ENCODE results near the gene CHPF. TPM values are rescaled to one million over a fixed set of nuclear protein-coding genes. Genes with fewer than 3 reads are reported as not detected.

The CHPF gene
- total RNA-seq, 4 donors from 2014 or later = 19.0 to 122 (median 90.5) TPM

DNA sequence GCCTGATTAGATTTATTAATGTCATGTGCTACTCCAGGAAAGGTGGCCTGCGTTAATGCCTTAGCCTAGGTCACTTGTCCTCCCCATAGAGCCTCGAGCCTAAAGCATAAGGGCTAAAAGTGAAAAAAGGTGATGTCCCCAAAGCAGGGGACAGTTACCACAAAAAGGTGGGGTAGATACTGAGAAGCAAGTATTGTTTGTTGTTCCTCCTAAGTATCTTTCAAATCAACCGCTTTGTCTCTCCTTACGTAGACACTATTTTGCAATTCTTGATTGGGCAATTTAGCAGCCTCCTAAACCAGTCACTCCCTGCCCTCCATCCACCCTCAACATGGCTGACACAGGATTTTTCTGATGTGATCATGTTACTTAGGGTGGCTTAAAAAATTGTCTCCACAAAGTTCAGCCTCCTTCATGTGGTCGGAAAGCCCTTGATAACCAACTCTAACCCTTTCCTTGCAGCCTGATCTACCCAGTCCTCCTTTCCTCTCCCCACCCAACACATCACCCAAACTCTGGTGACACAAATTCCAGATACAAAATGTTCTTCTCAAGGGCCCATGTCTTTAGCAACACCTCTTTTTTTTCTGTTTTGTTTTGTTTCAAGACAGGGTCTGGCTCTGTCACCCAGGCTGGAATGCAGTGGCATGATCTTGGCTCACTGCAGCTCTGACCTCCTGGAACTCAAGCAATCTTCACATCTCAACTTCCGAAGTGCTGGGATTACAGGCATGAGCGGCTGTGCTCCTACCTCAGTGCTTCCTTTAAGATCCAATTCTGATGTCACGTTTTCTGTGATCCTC is 35.4 kb upstream of the CHPF start:
- no peak overlapping the region for H3K27ac ChIP-seq
- H3K9me3 ChIP-seq = no peaks in the 10 kb centered on the region
- H3K4me3 ChIP-seq = no peak overlapping the region
- no peaks in the 10 kb centered on the region for H3K27me3 ChIP-seq
- TF ChIP-seq, protein P1, sequence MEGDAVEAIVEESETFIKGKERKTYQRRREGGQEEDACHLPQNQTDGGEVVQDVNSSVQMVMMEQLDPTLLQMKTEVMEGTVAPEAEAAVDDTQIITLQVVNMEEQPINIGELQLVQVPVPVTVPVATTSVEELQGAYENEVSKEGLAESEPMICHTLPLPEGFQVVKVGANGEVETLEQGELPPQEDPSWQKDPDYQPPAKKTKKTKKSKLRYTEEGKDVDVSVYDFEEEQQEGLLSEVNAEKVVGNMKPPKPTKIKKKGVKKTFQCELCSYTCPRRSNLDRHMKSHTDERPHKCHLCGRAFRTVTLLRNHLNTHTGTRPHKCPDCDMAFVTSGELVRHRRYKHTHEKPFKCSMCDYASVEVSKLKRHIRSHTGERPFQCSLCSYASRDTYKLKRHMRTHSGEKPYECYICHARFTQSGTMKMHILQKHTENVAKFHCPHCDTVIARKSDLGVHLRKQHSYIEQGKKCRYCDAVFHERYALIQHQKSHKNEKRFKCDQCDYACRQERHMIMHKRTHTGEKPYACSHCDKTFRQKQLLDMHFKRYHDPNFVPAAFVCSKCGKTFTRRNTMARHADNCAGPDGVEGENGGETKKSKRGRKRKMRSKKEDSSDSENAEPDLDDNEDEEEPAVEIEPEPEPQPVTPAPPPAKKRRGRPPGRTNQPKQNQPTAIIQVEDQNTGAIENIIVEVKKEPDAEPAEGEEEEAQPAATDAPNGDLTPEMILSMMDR (IDR thresholded peaks at IDR 0.05) = no peak
- TF ChIP-seq POLR2A (IDR thresholded peaks at IDR 0.05) = no peak
- no peak for DNase-seq
- H3K4me1 ChIP-seq = no peaks in the 10 kb centered on the region
- H3K36me3 ChIP-seq = no peaks in the 10 kb centered on the region

DNA sequence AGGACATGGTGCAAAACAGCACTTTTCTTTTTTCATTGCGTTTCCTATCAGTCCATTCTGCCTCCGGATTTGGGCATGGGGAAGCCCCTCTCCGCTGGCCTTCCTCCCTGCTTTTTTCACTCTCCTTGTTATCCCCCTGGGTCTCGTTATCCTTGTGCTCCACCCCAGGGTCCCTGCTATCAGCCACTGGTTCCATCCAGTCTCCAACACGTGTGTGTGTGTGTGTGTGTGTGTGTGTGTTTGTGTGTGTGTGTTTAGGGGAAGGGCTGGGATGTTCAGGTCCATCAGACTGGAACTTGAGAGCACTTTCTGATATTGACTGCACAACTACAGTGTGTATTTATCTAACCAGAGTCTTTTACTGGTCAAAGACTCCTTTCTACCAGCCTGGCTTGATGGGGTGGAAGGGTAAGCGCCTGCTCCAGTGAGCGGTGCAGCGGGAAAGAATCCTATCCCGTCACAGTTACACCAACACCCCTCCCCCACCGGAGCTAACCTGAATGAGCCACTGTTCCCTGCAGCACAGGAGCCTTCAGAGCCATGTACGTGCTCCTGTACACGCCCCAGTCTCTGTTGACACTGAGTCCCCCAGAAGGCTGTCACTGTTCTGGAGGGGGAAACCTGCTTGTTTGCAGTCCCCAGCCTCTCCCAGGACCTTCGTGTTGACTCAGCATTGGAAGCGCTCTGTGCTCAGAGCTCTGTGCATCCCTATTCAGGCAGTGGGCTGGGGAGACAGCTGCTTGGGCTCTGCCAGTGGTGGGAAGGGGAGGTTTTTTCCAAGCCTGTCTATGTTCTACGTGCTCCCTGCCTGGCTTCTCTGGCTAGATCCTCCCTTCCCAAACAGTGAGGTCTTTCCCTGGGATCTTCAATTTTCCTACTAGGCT is 33.1 kb upstream of the CHPF start:
- no peak overlapping the region for H3K27ac ChIP-seq
- TF ChIP-seq, protein P1 (IDR thresholded peaks at IDR 0.05) = no peak
- H3K9me3 ChIP-seq = no peaks in the 10 kb centered on the region
- H3K36me3 ChIP-seq = no peaks in the 10 kb centered on the region
- peaks cover 0 to 4% of the 10 kb centered on the region in 2 donors for H3K27me3 ChIP-seq
- H3K4me3 ChIP-seq = no peak overlapping the region
- DNase-seq = no peak
- no peaks in the 10 kb centered on the region for H3K4me1 ChIP-seq

DNA sequence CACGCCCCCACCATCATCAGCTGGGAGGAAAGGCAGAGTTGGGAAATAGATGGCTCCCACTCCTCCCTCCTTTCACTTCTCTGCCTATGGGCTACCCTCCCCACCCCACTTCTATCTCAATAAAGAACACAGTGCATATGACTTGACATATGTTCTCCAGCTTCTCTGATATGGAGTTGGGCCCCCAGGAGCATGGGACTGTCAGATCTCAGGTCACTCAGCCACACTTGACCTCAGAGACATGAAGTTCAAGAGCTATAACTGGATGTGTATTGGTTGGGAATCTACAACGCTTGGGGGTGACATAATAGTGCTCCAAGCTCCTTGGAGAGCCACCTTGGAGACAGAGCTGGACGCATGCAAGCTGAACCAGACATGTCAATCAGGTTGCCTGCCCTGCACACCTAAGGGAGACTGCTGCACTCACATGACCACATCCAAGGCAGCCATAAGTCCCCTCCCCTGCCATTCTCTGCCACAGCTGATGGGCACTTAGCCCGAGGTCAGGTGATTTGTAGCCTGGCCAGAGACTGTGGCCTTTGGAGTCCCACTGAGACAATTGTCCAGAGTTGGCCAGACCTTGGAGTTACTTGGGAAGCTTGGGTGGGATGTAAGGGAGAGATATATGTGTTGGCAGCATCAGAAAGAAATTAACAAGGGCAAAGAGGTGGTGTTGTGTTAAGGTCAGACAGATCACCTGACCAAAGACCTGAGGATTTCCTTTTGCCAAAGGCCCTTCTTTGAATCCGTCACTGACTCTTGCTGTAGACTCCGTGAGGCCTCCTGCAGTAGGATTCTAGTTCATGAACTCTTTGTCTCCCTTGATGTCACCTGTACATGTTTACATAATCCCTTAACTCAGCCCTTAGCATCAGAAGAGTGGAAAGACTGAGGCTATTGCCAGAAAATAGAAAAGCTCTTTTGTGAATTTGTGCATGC is 32.2 kb upstream of the CHPF start:
- H3K4me3 ChIP-seq = no peak overlapping the region
- H3K27me3 ChIP-seq = peaks cover 0 to 4% of the 10 kb centered on the region in 2 donors
- TF ChIP-seq POLR2A (IDR thresholded peaks at IDR 0.05) = no peak
- TF ChIP-seq, protein P1 (IDR thresholded peaks at IDR 0.05) = no peak
- no peak for DNase-seq
- no peak overlapping the region for H3K27ac ChIP-seq
- H3K36me3 ChIP-seq = no peaks in the 10 kb centered on the region
- no peaks in the 10 kb centered on the region for H3K9me3 ChIP-seq
- peaks cover 0 to 3% (median 0%) of the 10 kb centered on the region in 4 donors for H3K4me1 ChIP-seq

DNA sequence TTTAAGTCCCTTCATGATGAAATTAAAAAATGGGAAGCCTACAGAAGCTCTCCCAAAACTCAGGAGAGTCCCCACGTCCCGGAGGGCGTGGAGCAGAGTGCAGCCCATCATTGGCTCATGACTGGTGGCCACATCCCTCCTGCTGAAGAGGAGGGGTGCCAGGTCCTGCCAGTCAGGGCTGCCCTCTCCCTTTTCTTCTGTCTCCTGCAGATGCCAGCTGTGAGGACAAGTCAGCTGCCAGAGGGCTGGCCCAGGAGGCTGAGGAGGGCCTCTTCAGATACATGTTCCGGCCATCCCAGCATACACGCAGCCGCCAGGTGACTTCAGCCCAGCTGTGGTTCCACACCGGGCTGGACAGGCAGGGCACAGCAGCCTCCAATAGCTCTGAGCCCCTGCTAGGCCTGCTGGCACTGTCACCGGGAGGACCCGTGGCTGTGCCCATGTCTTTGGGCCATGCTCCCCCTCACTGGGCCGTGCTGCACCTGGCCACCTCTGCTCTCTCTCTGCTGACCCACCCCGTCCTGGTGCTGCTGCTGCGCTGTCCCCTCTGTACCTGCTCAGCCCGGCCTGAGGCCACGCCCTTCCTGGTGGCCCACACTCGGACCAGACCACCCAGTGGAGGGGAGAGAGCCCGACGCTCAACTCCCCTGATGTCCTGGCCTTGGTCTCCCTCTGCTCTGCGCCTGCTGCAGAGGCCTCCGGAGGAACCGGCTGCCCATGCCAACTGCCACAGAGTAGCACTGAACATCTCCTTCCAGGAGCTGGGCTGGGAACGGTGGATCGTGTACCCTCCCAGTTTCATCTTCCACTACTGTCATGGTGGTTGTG is 31.1 kb upstream of the CHPF start:
- TF ChIP-seq, protein P1 (IDR thresholded peaks at IDR 0.05) = no peak
- TF ChIP-seq POLR2A (IDR thresholded peaks at IDR 0.05) = no peak
- no peak overlapping the region for H3K4me3 ChIP-seq
- H3K4me1 ChIP-seq = peaks cover 0 to 10% (median 0%) of the 10 kb centered on the region in 4 donors
- H3K27ac ChIP-seq = no peak overlapping the region
- H3K9me3 ChIP-seq = no peaks in the 10 kb centered on the region
- no peak for DNase-seq
- H3K27me3 ChIP-seq = peaks cover 0 to 4% of the 10 kb centered on the region in 2 donors
- H3K36me3 ChIP-seq = no peaks in the 10 kb centered on the region

Data from Peyer's patch (tissue), 4 donors.